ENCODE measurements around the gene GNA15.

GRCh38 chr19:3146677-3147100 lies 10.9 kb downstream of the GNA15 start:
- TF ChIP-seq, protein P1, sequence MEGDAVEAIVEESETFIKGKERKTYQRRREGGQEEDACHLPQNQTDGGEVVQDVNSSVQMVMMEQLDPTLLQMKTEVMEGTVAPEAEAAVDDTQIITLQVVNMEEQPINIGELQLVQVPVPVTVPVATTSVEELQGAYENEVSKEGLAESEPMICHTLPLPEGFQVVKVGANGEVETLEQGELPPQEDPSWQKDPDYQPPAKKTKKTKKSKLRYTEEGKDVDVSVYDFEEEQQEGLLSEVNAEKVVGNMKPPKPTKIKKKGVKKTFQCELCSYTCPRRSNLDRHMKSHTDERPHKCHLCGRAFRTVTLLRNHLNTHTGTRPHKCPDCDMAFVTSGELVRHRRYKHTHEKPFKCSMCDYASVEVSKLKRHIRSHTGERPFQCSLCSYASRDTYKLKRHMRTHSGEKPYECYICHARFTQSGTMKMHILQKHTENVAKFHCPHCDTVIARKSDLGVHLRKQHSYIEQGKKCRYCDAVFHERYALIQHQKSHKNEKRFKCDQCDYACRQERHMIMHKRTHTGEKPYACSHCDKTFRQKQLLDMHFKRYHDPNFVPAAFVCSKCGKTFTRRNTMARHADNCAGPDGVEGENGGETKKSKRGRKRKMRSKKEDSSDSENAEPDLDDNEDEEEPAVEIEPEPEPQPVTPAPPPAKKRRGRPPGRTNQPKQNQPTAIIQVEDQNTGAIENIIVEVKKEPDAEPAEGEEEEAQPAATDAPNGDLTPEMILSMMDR (IDR thresholded peaks at IDR 0.05; ENCODE audit: low read depth, low read length), result peak; percentile 96
- no peak for TF ChIP-seq EZH2phosphoT487 (IDR thresholded peaks at IDR 0.05; ENCODE audit: low read depth)

Data from OCI-LY3 (cell line).